Right ventricle myocardium inferior (tissue), 1 donor: ENCODE measurements around the gene IZUMO4. TPM values are rescaled to one million over a fixed set of nuclear protein-coding genes. Genes with fewer than 3 reads are reported as not detected.

ENCODE experiments used
- ATAC-seq: fragments of 200-7000 bp; cut with Tn5 transposase; one replicate; pipeline ENCODE4 v1.9.1; 2020; ENCODE audit warnings: mild to moderate bottlenecking, moderate library complexity
- DNase-seq: peaks from one replicate; pipeline ENCODE4 v3.0.0; 2021; ENCODE audit errors: missing footprints
- intact Hi-C: fragments of 100-400 bp; cut with DNase I; formaldehyde crosslinking; loops from one replicate; pipeline ENCODE4 v1.11.0; 2022
- long read RNA-seq: library from polyadenylated mRNA; unstranded; transcript quantifications from one replicate; pipeline ENCODE4 v2.0.0, GENCODE V29; 2021
- total RNA-seq: library from RNA; stranded (reverse); fragmentation: NEBNext Ultra II Directional; extraction: Animal tissue kit (Norgen Biotek cat#: 25700); gene quantifications from one replicate; pipeline ENCODE4 v1.2.1, GENCODE V29; 2021
- donor health status: DM: no; HTN: yes; CAD: no; lungs with severe emphysema.

Gene IZUMO4, protein sequence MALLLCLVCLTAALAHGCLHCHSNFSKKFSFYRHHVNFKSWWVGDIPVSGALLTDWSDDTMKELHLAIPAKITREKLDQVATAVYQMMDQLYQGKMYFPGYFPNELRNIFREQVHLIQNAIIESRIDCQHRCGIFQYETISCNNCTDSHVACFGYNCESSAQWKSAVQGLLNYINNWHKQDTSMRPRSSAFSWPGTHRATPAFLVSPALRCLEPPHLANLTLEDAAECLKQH
- 1.4 TPM for total RNA-seq
- long read RNA-seq, result 0 reads

DNA sequence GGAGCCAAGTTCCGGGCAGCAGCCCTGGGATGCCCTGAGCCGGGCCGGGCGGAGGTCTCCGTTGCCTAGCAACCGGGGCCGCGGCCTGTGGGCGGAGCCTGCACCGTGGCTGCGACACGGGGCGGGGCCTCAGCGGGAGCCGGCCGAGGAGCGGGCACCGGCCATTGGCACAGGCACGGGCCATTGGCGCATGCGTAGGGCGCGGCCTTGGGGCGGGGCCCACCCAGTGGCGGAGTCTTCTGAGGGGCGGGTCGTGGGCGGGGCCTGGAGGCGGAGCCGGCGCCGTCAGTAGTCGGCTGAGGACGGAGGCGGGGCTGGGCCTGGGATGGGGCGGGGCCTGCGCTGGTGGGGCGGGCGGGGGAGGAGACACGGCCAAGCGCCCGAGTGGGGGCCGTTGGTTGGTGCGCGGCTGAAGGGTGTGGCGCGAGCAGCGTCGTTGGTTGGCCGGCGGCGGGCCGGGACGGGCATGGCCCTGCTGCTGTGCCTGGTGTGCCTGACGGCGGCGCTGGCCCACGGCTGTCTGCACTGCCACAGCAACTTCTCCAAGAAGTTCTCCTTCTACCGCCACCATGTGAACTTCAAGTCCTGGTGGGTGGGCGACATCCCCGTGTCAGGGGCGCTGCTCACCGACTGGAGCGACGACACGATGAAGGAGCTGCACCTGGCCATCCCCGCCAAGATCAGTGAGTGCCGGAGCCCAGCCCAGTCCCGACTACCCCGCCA is at the start of gene IZUMO4:
Gene IZUMO4 (plus strand): TSS at position 436 of the 723 bp plus-strand sequence. CDS start 31 bp downstream, at position 467.
- intact Hi-C loops, result loop anchor here (1.0 to 2.0 kb wide), 2 partner anchors 30 to 55 kb away; partner anchors contain the start of gene AP3D1
- ATAC-seq (peak; percentile 92), DNase-seq (peak; percentile 100)

GRCh38 chr19:2047076-2047448 is 49.7 kb upstream of the IZUMO4 start:
- intact Hi-C loops, result no loop called here
- DNase-seq, result no peak
- ATAC-seq, result no peak

- intact Hi-C loops, result no loop called here
- no peak for ATAC-seq
- DNase-seq, result peak; percentile 53
These were observed 49.1 kb upstream of the IZUMO4 start for GRCh38 chr19:2047449-2048103.

DNA sequence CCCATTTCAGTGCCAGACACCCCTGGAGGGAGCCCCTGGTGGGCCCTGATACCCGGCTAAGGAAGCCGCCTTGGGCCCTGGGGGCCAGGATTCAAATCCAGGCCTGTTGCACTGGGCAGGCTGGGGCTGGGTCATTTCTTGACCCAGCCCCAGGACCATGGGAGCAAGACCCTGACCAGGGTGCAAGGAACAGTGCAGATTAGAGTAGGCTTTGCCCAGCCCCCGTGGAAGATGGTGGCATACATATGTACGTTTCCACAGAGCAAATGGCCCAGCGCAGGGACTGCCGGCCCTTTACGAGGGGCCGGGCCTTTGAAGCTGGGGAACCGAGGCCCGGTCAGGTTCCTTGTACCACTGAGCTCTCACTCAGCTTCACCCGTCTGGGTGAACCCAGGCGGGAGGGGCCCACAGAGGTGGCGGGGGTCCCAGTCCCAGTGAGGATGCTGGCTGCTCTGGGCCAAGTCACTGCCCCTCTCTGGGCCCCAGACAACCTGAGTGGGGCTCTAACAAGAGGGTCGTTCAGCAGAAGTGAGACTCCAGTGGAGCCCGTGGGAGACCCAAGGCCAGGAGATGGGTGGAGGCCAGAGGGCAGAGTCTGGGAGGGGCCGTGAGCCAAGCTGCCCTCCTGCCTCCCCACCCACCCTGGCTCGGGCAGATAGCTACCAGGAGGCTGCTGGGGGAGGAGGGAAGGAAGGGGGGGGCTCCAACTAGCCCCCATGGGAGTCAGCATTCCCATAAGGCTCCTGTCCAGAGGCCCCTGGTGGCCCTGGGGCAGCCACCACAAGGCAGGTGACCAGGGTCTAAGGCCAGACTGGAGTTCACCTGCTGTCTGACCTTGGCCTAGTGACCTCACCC is 48.4 kb upstream of the IZUMO4 start:
- DNase-seq, result peak; percentile 50
- ATAC-seq, result no peak
- intact Hi-C loops, result no loop called here

GRCh38 chr19:2048959-2049740 is 47.6 kb upstream of the IZUMO4 start:
- intact Hi-C loops, result no loop called here
- ATAC-seq (peak; percentile 3), DNase-seq (peak; percentile 75)

DNA sequence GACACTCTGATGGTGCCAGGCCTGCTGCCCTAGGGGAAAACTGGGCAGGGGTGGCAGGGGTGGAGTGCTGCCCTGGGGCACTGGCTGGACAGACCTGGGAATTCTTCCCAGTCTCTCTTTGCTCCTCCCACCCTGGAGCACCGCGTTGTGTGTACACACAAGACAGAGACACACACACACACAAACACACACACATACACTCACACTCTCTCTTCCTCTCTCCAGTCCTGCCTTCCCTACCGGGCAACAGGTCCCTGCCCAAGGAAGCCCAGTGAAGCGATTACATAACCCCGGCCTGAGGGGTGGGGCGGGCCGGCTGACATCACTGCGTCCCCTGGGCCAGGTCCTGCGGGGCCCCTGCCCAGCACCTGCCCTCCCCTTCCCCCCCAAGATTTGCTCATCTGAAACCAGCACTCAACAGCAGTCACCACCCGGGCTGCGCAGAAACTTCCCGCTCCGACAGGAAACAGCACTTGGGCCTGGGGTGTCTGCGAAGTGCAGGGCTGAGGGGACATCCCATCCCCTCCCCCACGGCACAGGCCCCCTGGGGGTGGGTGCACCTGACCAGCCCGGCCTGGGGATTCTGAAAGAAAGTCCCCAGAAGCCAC is 46.9 kb upstream of the IZUMO4 start:
- intact Hi-C loops, result no loop called here
- ATAC-seq, result peak; percentile 71
- DNase-seq, result peak; percentile 93

- no peak for ATAC-seq
- intact Hi-C loops, result no loop called here
- peak; percentile 77 for DNase-seq
These were observed 46.2 kb upstream of the IZUMO4 start for GRCh38 chr19:2050349-2050990.

- intact Hi-C loops, result loop anchor here (1.0 kb wide), 1 partner anchor 9 kb away; no protein-coding TSS in a partner anchor
- DNase-seq (peak; percentile 98), ATAC-seq (peak; percentile 83)
These were observed 45.5 kb upstream of the IZUMO4 start, which contains the start of gene MKNK2 for GRCh38 chr19:2050991-2051772. MKNK2 (minus strand) TSS chr19:2051244; CDS start chr19:2050851, 393 bp downstream.

GRCh38 chr19:2051773-2052704 is 44.7 kb upstream of the IZUMO4 start:
- intact Hi-C loops, result loop anchor here (1.0 kb wide), 1 partner anchor 8 kb away; no protein-coding TSS in a partner anchor
- no peak for ATAC-seq
- no peak for DNase-seq

- intact Hi-C loops, result no loop called here
- ATAC-seq, result peak; percentile 26
- DNase-seq, result peak; percentile 93
These were observed 42.9 kb upstream of the IZUMO4 start for GRCh38 chr19:2053601-2054389.

GRCh38 chr19:2054763-2055162 is 42.0 kb upstream of the IZUMO4 start:
- no peak for ATAC-seq
- no peak for DNase-seq
- intact Hi-C loops, result no loop called here

GRCh38 chr19:2055931-2056836 is 40.5 kb upstream of the IZUMO4 start:
- DNase-seq, result no peak
- ATAC-seq, result peak; percentile 58
- intact Hi-C loops, result no loop called here

GRCh38 chr19:2056837-2057192 is 39.9 kb upstream of the IZUMO4 start:
- DNase-seq (no peak), ATAC-seq (no peak)
- intact Hi-C loops, result no loop called here
